K562 (cell line): ENCODE data around the gene GPR180. TPM values are rescaled to one million over a fixed set of nuclear protein-coding genes. Genes with fewer than 3 reads are reported as not detected.

Source experiments
- ATAC-seq: fragments of 200-7000 bp; cut with Tn5 transposase; 3 replicates; pipeline ENCODE4 v1.9.1; 2020; ENCODE audit warnings: moderate library complexity
- BruUV-seq: library from RNA; stranded (reverse); fragments of 400-500 nt; replicated peaks from 2 replicates; lab custom pipeline; 2021; lab: Mats Ljungman, UMichigan
- CTCF ChIA-PET: fragments of 300-600 bp; formaldehyde crosslinking; extraction: SDS; loops from one replicate; lab custom pipeline; 2021; ENCODE audit warnings: low intra/inter-chr PET ratio; lab: Yijun Ruan, JAX
- POLR2A ChIA-PET: fragments of 300-600, 350-650 bp; sonication (Branson Sonifier 250); formaldehyde crosslinking; extraction: SDS; loops from one replicate; lab custom pipeline; 2021; ENCODE audit warnings: antibody characterized with exemption, inconsistent platforms; lab: Yijun Ruan, JAX
- DNase-seq, 4 experiments: peaks; one replicate each; pipeline versions ENCODE4 v3.0.0 to v3.0.0-alpha.2; 2011 to 2018; ENCODE audit warnings: low spot score in 3 of 4, mixed read lengths in 3 of 4; ENCODE audit errors: extremely low read depth in 1 of 4
- FAIRE-seq: peaks from 2 replicates; lab custom pipeline; 2011; peaks lifted over from hg19 to GRCh38; lab: Jason Lieb, UNC
- H2AFZ ChIP-seq: 2 replicates; pipeline ENCODE4 v1.6.0; 2011; ENCODE audit warnings: low read depth, low read length, control low read depth, inconsistent platforms
- H3K27ac ChIP-seq: fragments of 200-600 bp; 3 replicates; pipeline ENCODE4 v1.8.0; 2011; ENCODE audit warnings: low read depth, mild to moderate bottlenecking, control low read depth, inconsistent platforms, low read length, moderate library complexity, mixed read lengths; ENCODE audit errors: extremely low read depth
- H3K27me3 ChIP-seq, 2 experiments: fragments of 300-600 bp in 1 of 2; 2 replicates in 1 of 2; 3 replicates in 1 of 2; pipeline versions ENCODE4 v1.6.0 to v1.8.0; 2011; ENCODE audit warnings: inconsistent platforms in 2 of 2, low read length in 2 of 2, mild to moderate bottlenecking in 1 of 2, mixed read lengths in 1 of 2, moderate library complexity in 1 of 2; ENCODE audit not compliant: control insufficient read depth in 2 of 2, insufficient read depth in 2 of 2
- H3K36me3 ChIP-seq: fragments of 300-600 bp; 3 replicates; pipeline ENCODE4 v1.8.0; 2011; ENCODE audit warnings: mild to moderate bottlenecking, low read length, inconsistent platforms; ENCODE audit not compliant: control insufficient read depth, insufficient read depth
- H3K4me1 ChIP-seq, 2 experiments: fragments of 200-600 bp in 1 of 2; replicated peaks in 1 of 2; 2 replicates in 1 of 2; 3 replicates in 1 of 2; pipeline versions ENCODE4 v1.5.1 to v1.8.0; 2011; ENCODE audit warnings: inconsistent platforms in 2 of 2, low read length in 2 of 2, mild to moderate bottlenecking in 1 of 2, mixed read lengths in 1 of 2, moderate library complexity in 1 of 2; ENCODE audit not compliant: control insufficient read depth in 2 of 2, insufficient read depth in 2 of 2
- H3K4me2 ChIP-seq: 2 replicates; pipeline ENCODE4 v1.6.1; 2011; ENCODE audit warnings: low read length, control low read depth, inconsistent platforms, mixed read lengths; ENCODE audit not compliant: insufficient read depth
- H3K4me3 ChIP-seq: fragments of 200-600 bp; sonication (generic), shearing (Covaris generic); 2 replicates; pipeline ENCODE4 v1.5.1; 2016; ENCODE audit warnings: control low read depth, inconsistent platforms
- H3K79me2 ChIP-seq: fragments of 200-600 bp; 3 replicates; pipeline ENCODE4 v1.8.0; 2011; ENCODE audit warnings: low read length, inconsistent platforms; ENCODE audit not compliant: control insufficient read depth, insufficient read depth
- H3K9ac ChIP-seq, 2 experiments: 2 replicates each; pipeline versions ENCODE4 v1.6.0 to v1.6.1; 2011; ENCODE audit warnings: low read depth in 2 of 2, low read length in 2 of 2, control low read depth in 1 of 2, inconsistent platforms in 1 of 2, mild to moderate bottlenecking in 1 of 2, mixed read lengths in 1 of 2; ENCODE audit not compliant: insufficient read depth in 1 of 2
- H3K9me1 ChIP-seq: one replicate; pipeline ENCODE4 v1.6.0; 2011; ENCODE audit warnings: inconsistent platforms, mild to moderate bottlenecking, low read length, moderate library complexity; ENCODE audit not compliant: control insufficient read depth, insufficient read depth
- H3K9me3 ChIP-seq: replicated peaks from 2 replicates; pipeline ENCODE4 v1.5.1; 2011; ENCODE audit warnings: low read depth, low read length, inconsistent platforms; ENCODE audit not compliant: control insufficient read depth, insufficient read depth
- H4K20me1 ChIP-seq: replicated peaks from 2 replicates; pipeline ENCODE4 v1.6.1; 2011; ENCODE audit warnings: low read length, inconsistent platforms, mixed read lengths; ENCODE audit not compliant: control insufficient read depth, insufficient read depth
- BRF2 ChIP-seq: IDR thresholded peaks from 3 replicates; pipeline ENCODE4 v1.6.1; 2011; ENCODE audit warnings: borderline replicate concordance, mild to moderate bottlenecking; ENCODE audit not compliant: insufficient read length, insufficient read depth
- DNMT1 ChIP-seq: fragments of 450-650 bp; IDR thresholded peaks from 2 replicates; pipeline ENCODE4 v1.6.1; 2016; ENCODE audit warnings: antibody characterized with exemption, mild to moderate bottlenecking
- ELF1 ChIP-seq: fragments of 200-800 bp; sonication (Bioruptor generic); IDR thresholded peaks from 2 replicates; pipeline ENCODE4 v1.6.1; 2016; ENCODE audit warnings: missing genetic modification characterization, missing compliant biosample characterization
- FIP1L1 ChIP-seq: fragments of 200-400 bp; formaldehyde crosslinking; IDR thresholded peaks from 2 replicates; pipeline ENCODE4 v1.6.1; 2018; ENCODE audit warnings: mild to moderate bottlenecking, low read depth, low read length; ENCODE audit not compliant: poor library complexity, severe bottlenecking
- GTF3C2 ChIP-seq: IDR thresholded peaks from 3 replicates; pipeline ENCODE4 v1.6.1; 2011; ENCODE audit warnings: borderline replicate concordance, mild to moderate bottlenecking, moderate library complexity; ENCODE audit not compliant: insufficient read length; ENCODE audit errors: extremely low read depth
- KLF6 ChIP-seq: fragments of 250-450 bp; sonication (Bioruptor Pico); IDR thresholded peaks from 2 replicates; pipeline ENCODE4 v1.4.0; 2020; ENCODE audit warnings: mild to moderate bottlenecking, moderate library complexity, borderline replicate concordance
- MIER1 ChIP-seq: fragments of 450-650 bp; IDR thresholded peaks from 2 replicates; pipeline ENCODE4 v1.6.1; 2016; ENCODE audit warnings: antibody characterized with exemption, mild to moderate bottlenecking, low read depth
- NFE2L1 ChIP-seq: fragments of 450-650 bp; IDR thresholded peaks from 2 replicates; pipeline ENCODE4 v1.6.1; 2016; ENCODE audit warnings: missing genetic modification characterization, low read depth, mild to moderate bottlenecking, missing compliant biosample characterization, moderate library complexity, borderline replicate concordance
- POLR2G ChIP-seq: fragments of 200-400 bp; formaldehyde crosslinking; IDR thresholded peaks from 2 replicates; pipeline ENCODE4 v1.6.1; 2017; ENCODE audit warnings: low read depth, mild to moderate bottlenecking, antibody characterized with exemption, low read length, moderate library complexity
- POLR3A ChIP-seq: IDR thresholded peaks from 2 replicates; pipeline ENCODE4 v1.6.1; 2011; ENCODE audit warnings: borderline replicate concordance, mild to moderate bottlenecking, moderate library complexity; ENCODE audit not compliant: insufficient read length, insufficient read depth; ENCODE audit errors: extremely low read depth
- SMARCC2 ChIP-seq: fragments of 450-650 bp; IDR thresholded peaks from 2 replicates; pipeline ENCODE4 v1.6.1; 2017; ENCODE audit warnings: antibody characterized with exemption, moderate library complexity, mild to moderate bottlenecking, low read depth
- SRSF3 ChIP-seq: fragments of 200-400 bp; formaldehyde crosslinking; IDR thresholded peaks from 2 replicates; pipeline ENCODE4 v1.6.1; 2016; ENCODE audit warnings: mild to moderate bottlenecking, low read length, moderate library complexity; ENCODE audit not compliant: insufficient read depth
- TBL1XR1 ChIP-seq, 2 experiments: IDR thresholded peaks; 2 replicates each; pipeline ENCODE4 v1.6.1; 2012; ENCODE audit warnings: improper control_type of control experiment in 2 of 2, low read length in 2 of 2, mild to moderate bottlenecking in 1 of 2
- THRB ChIP-seq: fragments of 450-650 bp; formaldehyde crosslinking; conservative IDR thresholded peaks from 2 replicates; pipeline ENCODE4 v1.4.0; 2022; ENCODE audit warnings: mild to moderate bottlenecking, missing genetic modification characterization
- WGBS: fragments of 100-300 bp; shearing (Covaris generic); methylation state at CpG from one replicate; pipeline ENCODE4 v1.1.6; 2016; ENCODE audit warnings: low coverage, mixed read lengths; ENCODE audit not compliant: insufficient coverage; ENCODE audit errors: missing lambda C conversion rate; 5-methylcytosine and 5-hydroxymethylcytosine counted together
- in situ Hi-C: fragments of 300-500 bp; cut with MboI; formaldehyde crosslinking; loops from 4 replicates; pipeline ENCODE4 v1.15.0; 2018; ENCODE audit warnings: inconsistent platforms, mixed read lengths
- intact Hi-C: fragments of 100-400 bp; cut with micrococcal nuclease; formaldehyde crosslinking; loops from 2 replicates; pipeline ENCODE4 v1.14.2; 2022
- polyA plus RNA-seq, 8 experiments: library from polyadenylated mRNA; depleted of rRNA in 4 of 8; stranded (reverse) in 5 of 8; unstranded in 3 of 8; fragments of >200 nt; fragmentation: Nextera tagmentation in 2 of 8; fragmentation: Illumina TruSeq in 1 of 8; extraction: Ambion mirVana in 2 of 8; extraction: Trizol in 1 of 8; gene quantifications; 2 replicates each; pipeline versions ENCODE4 v1.2.1 to v1.2.3, GENCODE V29; 2011 to 2014; ENCODE audit warnings: inconsistent platforms in 1 of 8, missing spikeins in 1 of 8
- total RNA-seq, 7 experiments: library from RNA; depleted of rRNA in 6 of 7; stranded (reverse); fragments of >200 nt in 6 of 7; fragmentation: Illumina TruSeq in 2 of 7; extraction: Trizol in 2 of 7; gene quantifications; 2 replicates each; pipeline versions ENCODE4 v1.2.1 to v1.2.3, GENCODE V29; 2011 to 2021; ENCODE audit warnings: low replicate concordance in 1 of 7
- TF ChIP-seq, protein P1 (sequence below), 2 experiments: fragments of 200-800 bp in 1 of 2; sonication (Bioruptor generic) in 1 of 2; sonication (generic) in 1 of 2; formaldehyde crosslinking in 1 of 2; IDR thresholded peaks in 1 of 2; conservative IDR thresholded peaks in 1 of 2; 2 replicates each; pipeline versions ENCODE4 v1.5.0 to v1.6.1; 2016 to 2020; ENCODE audit warnings: missing compliant biosample characterization in 1 of 2, missing genetic modification characterization in 1 of 2, missing genetic modification reagents in 1 of 2

Gene GPR180
- total and polyA plus RNA-seq, 9 of the 15 experiments (the other 6 are each of a cell fraction or from before 2014, with no cell fraction given), result 0.77 to 4.1 (median 1.8) TPM

DNA sequence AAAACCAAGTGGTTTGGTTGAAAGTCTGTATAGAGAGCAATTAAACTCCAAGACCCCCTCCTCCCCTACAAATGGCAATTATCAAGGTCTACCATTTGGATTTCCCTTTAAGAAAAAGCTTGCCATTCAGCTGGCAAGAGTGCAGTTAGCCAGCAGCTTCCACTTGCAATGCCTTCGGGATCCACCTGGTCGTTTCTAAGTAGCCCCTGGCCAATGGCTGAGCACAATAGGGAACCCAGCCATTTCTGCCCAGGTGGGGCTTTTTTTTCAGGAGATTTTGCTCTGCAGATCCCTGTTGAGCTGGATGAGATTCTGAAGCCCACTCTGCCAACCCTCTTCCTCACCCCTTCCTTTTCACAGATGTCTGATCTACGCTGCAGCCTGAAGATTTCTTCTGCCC lies 32.0 kb upstream of the GPR180 start:
- in situ Hi-C loops, result no loop called here
- peaks cover 37% of the 10 kb centered on the region; the same call in 2 of the 3 replicates for H3K36me3 ChIP-seq
- ChIA-PET CTCF (no interaction called here), POLR2A (interaction anchor here (0.6 kb wide), 1 partner anchor 908 kb away, joined by 3 read pairs; no protein-coding TSS in a partner anchor)
- H3K9ac ChIP-seq, result no peak overlapping the region
- no peaks in the 10 kb centered on the region for H3K9me3 ChIP-seq
- no peak overlapping the region for H3K4me3 ChIP-seq
- no peaks in the 10 kb centered on the region for H3K9me1 ChIP-seq
- intact Hi-C loops, result no loop called here
- DNase-seq, result no peak
- no peaks in the 10 kb centered on the region for H3K27me3 ChIP-seq
- H4K20me1 ChIP-seq, result no peaks in the 10 kb centered on the region
- no peaks in the 10 kb centered on the region for H3K79me2 ChIP-seq
- WGBS, result 81% methylated on average over 3 of the region's 3 CpGs
- no TSS peak for BruUV-seq
- no peak overlapping the region for H2AFZ ChIP-seq
- no peak for FAIRE-seq
- no peak for ATAC-seq
- no peak overlapping the region for H3K4me2 ChIP-seq
- H3K27ac ChIP-seq, result no peak overlapping the region
- no peaks in the 10 kb centered on the region for H3K4me1 ChIP-seq
- TF ChIP-seq NFE2L1 (tag) (no peak), SRSF3 (no peak), DNMT1 (no peak), SMARCC2 (no peak), GTF3C2 (no peak), POLR3A (no peak), KLF6 (CRISPR knock-in tag) (no peak), ELF1 (tag) (no peak), MIER1 (no peak), POLR2G (no peak), TBL1XR1 (IDR thresholded peaks at IDR 0.05; ENCODE audit: low read length in 2 of 2) (no peak), THRB (CRISPR knock-in tag) (no peak), FIP1L1 (no peak), BRF2 (no peak)
- TF ChIP-seq, protein P1, sequence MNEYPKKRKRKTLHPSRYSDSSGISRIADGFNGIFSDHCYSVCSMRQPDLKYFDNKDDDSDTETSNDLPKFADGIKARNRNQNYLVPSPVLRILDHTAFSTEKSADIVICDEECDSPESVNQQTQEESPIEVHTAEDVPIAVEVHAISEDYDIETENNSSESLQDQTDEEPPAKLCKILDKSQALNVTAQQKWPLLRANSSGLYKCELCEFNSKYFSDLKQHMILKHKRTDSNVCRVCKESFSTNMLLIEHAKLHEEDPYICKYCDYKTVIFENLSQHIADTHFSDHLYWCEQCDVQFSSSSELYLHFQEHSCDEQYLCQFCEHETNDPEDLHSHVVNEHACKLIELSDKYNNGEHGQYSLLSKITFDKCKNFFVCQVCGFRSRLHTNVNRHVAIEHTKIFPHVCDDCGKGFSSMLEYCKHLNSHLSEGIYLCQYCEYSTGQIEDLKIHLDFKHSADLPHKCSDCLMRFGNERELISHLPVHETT (CRISPR knock-in tag; conservative IDR thresholded peaks at IDR 0.05 in 1 of 2, IDR thresholded peaks at IDR 0.05 in 1 of 2), result no peak
